Ectodermal cell (in vitro differentiated cells): Measurements from ENCODE around the gene CHAMP1.

Source experiments
- H3K27ac ChIP-seq: 2 replicates; pipeline ENCODE4 v1.7.0; 2013; ENCODE audit warnings: mild to moderate bottlenecking, low read depth, low read length; ENCODE audit not compliant: insufficient read depth, poor library complexity, severe bottlenecking
- H3K27me3 ChIP-seq: 2 replicates; pipeline ENCODE4 v1.7.0; 2013; ENCODE audit warnings: mild to moderate bottlenecking, low read length; ENCODE audit not compliant: insufficient read depth, control insufficient read depth, poor library complexity, severe bottlenecking
- H3K36me3 ChIP-seq: one replicate; pipeline ENCODE4 v1.7.0; 2013; ENCODE audit warnings: low read length; ENCODE audit not compliant: control insufficient read depth, insufficient read depth
- H3K4me1 ChIP-seq: one replicate; pipeline ENCODE4 v1.7.0; 2013; ENCODE audit warnings: low read length; ENCODE audit not compliant: control insufficient read depth, insufficient read depth
- H3K4me3 ChIP-seq: 2 replicates; pipeline ENCODE4 v1.7.0; 2013; ENCODE audit warnings: low read depth, low read length, control low read depth; ENCODE audit not compliant: insufficient read depth
- H3K9me3 ChIP-seq: 2 replicates; pipeline ENCODE4 v1.7.0; 2013; ENCODE audit warnings: mild to moderate bottlenecking, low read length, moderate library complexity; ENCODE audit not compliant: control insufficient read depth
- WGBS, 2 experiments: methylation state at CpG; one replicate each; pipeline ENCODE4 v1.1.7; 2013; ENCODE audit warnings: missing lambda C conversion rate in 2 of 2; 5-methylcytosine and 5-hydroxymethylcytosine counted together

CHAMP1 gene

GRCh38 chr13:114299604-114300305, 14.5 kb upstream of the CHAMP1 start:
- Histone ChIP-seq H3K27me3 (no peaks in the 10 kb centered on the region), H3K36me3 (peaks cover 28% of the 10 kb centered on the region), H3K4me1 (no peaks in the 10 kb centered on the region), H3K4me3 (no peak overlapping the region), H3K27ac (no peak overlapping the region), H3K9me3 (no peaks in the 10 kb centered on the region)
- WGBS, 2 experiments, result 95 to 98% methylated on average over 11 to 12 of the region's 12 CpGs

DNA sequence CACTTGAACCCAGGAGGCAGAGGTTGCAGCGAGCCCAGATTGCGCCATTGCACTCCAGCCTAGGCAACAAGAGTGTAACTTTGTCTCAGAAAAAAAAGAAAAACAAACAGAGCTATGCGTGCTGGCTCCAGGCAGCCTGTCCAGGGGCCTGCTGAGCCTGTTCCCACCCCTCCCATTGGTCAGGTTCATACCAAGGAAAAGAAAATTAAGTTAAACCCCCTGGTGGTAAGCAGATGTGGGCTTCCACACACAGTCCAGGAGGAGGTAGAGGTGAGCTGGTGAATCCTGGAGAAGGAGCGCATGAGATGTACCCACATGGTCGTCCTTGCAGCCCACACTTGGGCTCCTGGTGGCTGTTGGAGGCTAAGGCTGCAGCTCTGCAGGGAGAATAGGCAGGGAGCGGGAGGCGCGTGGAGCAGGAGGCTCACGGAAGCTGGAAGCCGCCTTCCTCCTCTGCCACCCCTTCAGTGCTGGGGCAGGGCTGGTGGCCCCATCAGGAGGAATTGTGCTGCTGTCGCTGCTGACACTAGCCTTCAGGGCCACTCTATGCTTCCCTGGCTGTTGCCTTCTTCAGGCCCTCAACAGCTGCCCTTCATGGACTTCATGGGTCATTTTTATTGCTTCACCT, 10.5 kb upstream of the CHAMP1 start:
- H3K9me3 ChIP-seq, result no peaks in the 10 kb centered on the region
- peaks cover 33% of the 10 kb centered on the region for H3K36me3 ChIP-seq
- H3K27ac ChIP-seq, result no peak overlapping the region
- 94% methylated on average over 11 of the region's 11 CpGs for WGBS, 2 experiments
- H3K4me3 ChIP-seq, result no peak overlapping the region
- no peaks in the 10 kb centered on the region for H3K4me1 ChIP-seq
- no peaks in the 10 kb centered on the region for H3K27me3 ChIP-seq

DNA sequence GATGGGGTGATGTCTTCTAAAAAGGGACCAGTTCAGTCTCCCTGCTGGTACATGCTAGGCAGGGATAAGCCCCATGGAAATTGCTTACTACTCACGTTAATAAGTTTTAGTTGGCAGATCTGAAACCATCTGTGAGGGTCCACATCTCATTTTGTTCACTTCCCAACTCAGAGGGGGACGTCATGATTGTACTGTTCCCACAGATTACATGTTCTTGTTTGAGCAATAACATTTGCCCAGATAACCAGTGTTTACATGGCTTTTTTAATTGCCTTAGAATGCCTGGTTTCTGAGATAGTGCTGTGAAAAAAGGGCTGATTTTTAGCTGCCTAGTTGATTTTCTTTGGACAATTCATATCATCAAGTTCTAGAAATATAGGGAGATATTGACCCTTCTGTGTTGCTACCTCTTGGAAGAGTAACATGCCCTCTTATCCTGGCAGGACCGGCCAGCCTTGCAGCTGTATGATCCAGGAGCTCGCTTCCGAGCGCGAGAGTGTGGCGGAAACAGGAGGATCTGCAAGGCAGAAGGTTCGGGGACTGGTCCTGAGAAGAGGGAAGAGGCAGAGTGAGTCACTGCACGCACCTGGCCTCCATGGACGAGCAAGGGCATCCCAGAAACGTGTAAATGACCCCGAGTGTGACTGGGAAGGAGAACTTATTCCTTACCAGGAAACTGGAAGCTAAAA, 9.8 kb upstream of the CHAMP1 start:
- H3K27ac ChIP-seq, result no peak overlapping the region
- peaks cover 27% of the 10 kb centered on the region for H3K36me3 ChIP-seq
- no peaks in the 10 kb centered on the region for H3K4me1 ChIP-seq
- 94 to 95% methylated on average over 13 of the region's 13 CpGs for WGBS, 2 experiments
- H3K9me3 ChIP-seq, result no peaks in the 10 kb centered on the region
- H3K27me3 ChIP-seq, result no peaks in the 10 kb centered on the region
- no peak overlapping the region for H3K4me3 ChIP-seq

DNA sequence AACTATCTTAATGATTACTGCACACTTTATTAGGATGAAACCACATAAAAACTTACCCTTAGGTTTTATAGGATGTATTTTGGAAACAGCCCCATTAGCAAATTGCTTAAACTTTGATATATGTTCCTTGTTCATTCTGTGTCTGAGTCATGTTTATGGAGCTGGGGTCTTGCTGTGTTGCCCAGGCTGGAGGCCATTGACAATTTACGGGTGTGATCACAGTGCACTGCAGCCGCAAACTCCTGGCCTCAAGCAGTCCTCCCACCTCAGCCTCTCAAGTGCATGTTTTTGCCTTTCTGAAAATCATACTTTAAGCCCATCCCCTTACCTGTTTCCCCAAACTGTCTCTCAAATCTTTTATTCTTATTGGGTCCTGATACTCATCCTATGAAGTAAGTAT, 5.2 kb upstream of the CHAMP1 start:
- Histone ChIP-seq H3K36me3 (peaks cover 5% of the 10 kb centered on the region), H3K4me1 (no peaks in the 10 kb centered on the region), H3K4me3 (no peak overlapping the region), H3K27me3 (no peaks in the 10 kb centered on the region), H3K9me3 (no peaks in the 10 kb centered on the region), H3K27ac (no peak overlapping the region)
- WGBS, 2 experiments, result 92 to 96% methylated on average over 2 of the region's 2 CpGs

DNA sequence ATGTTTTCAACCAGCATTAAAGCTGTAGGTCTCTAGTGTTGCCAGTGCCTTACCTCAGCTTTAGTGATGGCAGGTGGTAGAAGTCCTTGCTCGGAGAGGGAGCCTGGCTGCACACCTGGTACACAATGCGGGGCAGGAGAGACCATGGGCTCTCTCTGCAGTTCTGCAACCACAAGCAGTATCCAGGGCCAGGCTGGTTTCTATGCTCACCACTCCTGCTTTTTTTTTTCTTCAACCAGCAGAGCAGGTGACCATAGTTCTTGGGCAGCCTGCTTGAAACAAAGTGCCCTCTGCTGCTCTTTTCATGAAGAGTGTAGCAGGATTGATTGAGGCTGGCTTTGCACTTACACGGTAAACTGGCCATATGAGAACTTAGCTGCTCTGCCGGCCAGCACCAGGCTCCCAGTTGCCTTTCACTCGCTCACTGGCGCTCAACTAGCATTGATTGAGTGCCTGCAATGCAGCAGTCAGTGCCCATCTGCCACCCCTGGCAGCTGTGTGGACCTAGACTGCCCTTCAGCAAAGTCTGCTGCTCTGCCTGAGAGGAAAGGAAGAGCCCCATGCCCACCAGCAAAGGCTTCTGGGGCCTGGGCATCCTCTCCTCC, 4.4 kb upstream of the CHAMP1 start:
- H3K9me3 ChIP-seq, result no peaks in the 10 kb centered on the region
- no peak overlapping the region for H3K4me3 ChIP-seq
- 85 to 87% methylated on average over 6 of the region's 6 CpGs for WGBS, 2 experiments
- H3K4me1 ChIP-seq, result no peaks in the 10 kb centered on the region
- H3K36me3 ChIP-seq, result peaks cover 5% of the 10 kb centered on the region
- no peaks in the 10 kb centered on the region for H3K27me3 ChIP-seq
- H3K27ac ChIP-seq, result no peak overlapping the region

- no peak overlapping the region for H3K4me3 ChIP-seq
- 88 to 89% methylated on average over 2 to 5 of the region's 5 CpGs for WGBS, 2 experiments
- no peaks in the 10 kb centered on the region for H3K9me3 ChIP-seq
These were observed 3.3 kb upstream of the CHAMP1 start for GRCh38 chr13:114310956-114311355.

GRCh38 chr13:114311387-114311786, 2.9 kb upstream of the CHAMP1 start:
- Histone ChIP-seq H3K4me1 (no peaks in the 10 kb centered on the region), H3K27me3 (no peaks in the 10 kb centered on the region), H3K27ac (no peak overlapping the region), H3K9me3 (no peaks in the 10 kb centered on the region), H3K36me3 (peaks cover 4% of the 10 kb centered on the region), H3K4me3 (no peak overlapping the region)

More at GRCh38 chr13:114310956-114311355, 3.3 kb upstream of the CHAMP1 start:
- Histone ChIP-seq H3K27me3 (no peaks in the 10 kb centered on the region), H3K27ac (no peak overlapping the region), H3K36me3 (peaks cover 5% of the 10 kb centered on the region), H3K4me1 (no peaks in the 10 kb centered on the region)

GRCh38 chr13:114311908-114312307, 2.4 kb upstream of the CHAMP1 start:
- WGBS, 2 experiments, result 84 to 85% methylated on average over 2 of the region's 2 CpGs
- Histone ChIP-seq H3K36me3 (no peaks in the 10 kb centered on the region), H3K4me3 (no peak overlapping the region), H3K27ac (no peak overlapping the region), H3K4me1 (no peaks in the 10 kb centered on the region), H3K27me3 (no peaks in the 10 kb centered on the region), H3K9me3 (no peaks in the 10 kb centered on the region)

DNA sequence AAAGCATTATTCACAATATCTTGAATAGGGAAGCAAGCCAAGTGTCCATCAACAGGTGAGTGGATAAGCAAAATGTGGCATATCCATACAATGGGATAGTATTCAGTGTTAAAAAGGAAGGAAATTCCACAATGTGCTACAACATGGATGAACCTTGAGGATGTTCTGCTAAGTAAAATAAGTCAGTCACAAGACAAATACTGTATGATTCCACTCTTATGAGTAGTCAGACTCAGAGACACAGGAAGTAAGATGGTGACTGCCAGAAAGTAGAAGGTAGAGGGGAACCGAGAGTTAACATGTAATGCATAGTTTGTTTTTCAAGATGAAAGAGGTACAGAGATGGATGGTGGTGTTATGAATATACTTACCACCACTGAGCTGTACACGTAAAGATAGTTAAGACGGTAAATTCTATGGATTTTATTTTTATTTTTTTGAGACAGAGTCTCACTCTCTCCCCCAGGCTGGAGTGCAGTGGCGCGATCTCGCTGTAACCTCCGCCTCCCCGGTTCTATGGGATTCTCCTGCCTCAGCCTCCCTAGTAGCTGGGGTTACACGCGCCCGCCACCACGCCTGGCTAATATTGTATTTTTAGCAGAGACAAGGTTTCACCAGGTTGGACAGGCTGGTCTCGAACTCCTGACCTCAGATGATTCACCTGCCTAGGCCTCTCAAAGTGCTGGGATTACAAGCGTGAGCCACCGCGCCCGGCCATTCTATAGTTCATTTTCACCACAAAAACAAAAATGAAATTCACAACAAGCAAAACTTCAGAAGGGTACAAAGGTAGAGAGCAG, 1.0 kb upstream of the CHAMP1 start:
- Histone ChIP-seq H3K4me3 (peak overlapping the region; percentile 77), H3K27me3 (no peaks in the 10 kb centered on the region), H3K9me3 (no peaks in the 10 kb centered on the region), H3K36me3 (no peaks in the 10 kb centered on the region), H3K4me1 (no peaks in the 10 kb centered on the region), H3K27ac (peak overlapping the region; percentile 89)
- 95 to 96% methylated on average over 16 to 17 of the region's 17 CpGs for WGBS, 2 experiments
